H1 (cell line): Measurements from ENCODE around the gene COA3.

Experiments used
- EP300 ChIP-seq, 2 experiments: IDR thresholded peaks; 1 replicate in 1 of 2; 2 replicates in 1 of 2; pipeline ENCODE4 v1.6.1; 2011 to 2012; ENCODE audit warnings: low read depth in 2 of 2, low read length in 2 of 2, mild to moderate bottlenecking in 2 of 2, borderline replicate concordance in 1 of 2, inconsistent platforms in 1 of 2, moderate library complexity in 1 of 2
- SP1 ChIP-seq: IDR thresholded peaks from 2 replicates; pipeline ENCODE4 v1.6.1; 2011; ENCODE audit warnings: low read depth, low read length

DNA sequence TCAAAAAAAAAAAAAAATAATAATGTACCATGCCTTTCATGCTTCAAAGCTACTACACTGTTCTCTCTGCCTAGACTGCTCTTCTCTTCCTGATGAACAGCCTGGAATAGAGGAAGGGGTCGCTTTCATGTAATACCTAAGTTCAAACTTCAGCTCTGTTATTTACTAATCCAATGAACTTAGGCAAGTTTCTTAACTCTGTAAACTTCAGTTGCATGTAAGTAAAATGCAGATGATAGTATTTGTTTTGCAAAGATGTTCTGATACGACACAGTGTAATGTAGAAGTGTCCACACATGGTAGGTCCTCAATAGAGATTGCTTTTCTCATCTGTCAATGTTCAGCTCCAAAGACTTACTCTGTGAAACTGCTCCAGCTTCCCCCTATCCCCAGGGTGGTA is 6.6 kb downstream of the COA3 start:
- TF ChIP-seq EP300 (IDR thresholded peaks at IDR 0.05; ENCODE audit: borderline replicate concordance in 1 of 2, low read depth in 2 of 2, low read length in 2 of 2) (no peak), SP1 (no peak)
